Measurements from ENCODE around the gene ENKD1. TPM values are rescaled to one million over a fixed set of nuclear protein-coding genes. Genes with fewer than 3 reads are reported as not detected.

The ENKD1 gene
- total RNA-seq, 1 donor from 2014 or later: 24.0 TPM

GRCh38 chr16:67685388-67686112 is 19.0 kb upstream of the ENKD1 start:
- Histone ChIP-seq H3K4me3 (ENCODE audit: low read depth, low read length) (no peak overlapping the region), H3K36me3 (ENCODE audit: control insufficient read depth, insufficient read depth, low read length) (peaks cover 4% of the 10 kb centered on the region), H3K27me3 (ENCODE audit: control insufficient read depth, insufficient read depth, low read length) (no peaks in the 10 kb centered on the region)
- no peak for TF ChIP-seq CTCF (IDR thresholded peaks at IDR 0.05; ENCODE audit: insufficient read depth, low read length, poor library complexity, severe bottlenecking)
- DNase-seq (ENCODE audit: low read depth): no peak

GRCh38 chr16:67683767-67684166 is 17.2 kb upstream of the ENKD1 start:
- TF ChIP-seq CTCF (IDR thresholded peaks at IDR 0.05; ENCODE audit: insufficient read depth, low read length, poor library complexity, severe bottlenecking): no peak
- no peak for DNase-seq (ENCODE audit: low read depth)
- no peak overlapping the region for H3K4me3 ChIP-seq (ENCODE audit: low read depth, low read length)
- H3K27me3 ChIP-seq (ENCODE audit: control insufficient read depth, insufficient read depth, low read length): no peaks in the 10 kb centered on the region
- H3K36me3 ChIP-seq (ENCODE audit: control insufficient read depth, insufficient read depth, low read length): peaks cover 4% of the 10 kb centered on the region

- Histone ChIP-seq H3K4me3 (ENCODE audit: low read depth, low read length) (no peak overlapping the region), H3K36me3 (ENCODE audit: control insufficient read depth, insufficient read depth, low read length) (peaks cover under 1% of the 10 kb centered on the region), H3K27me3 (ENCODE audit: control insufficient read depth, insufficient read depth, low read length) (no peaks in the 10 kb centered on the region)
- no peak for DNase-seq (ENCODE audit: low read depth)
- no peak for TF ChIP-seq CTCF (IDR thresholded peaks at IDR 0.05; ENCODE audit: insufficient read depth, low read length, poor library complexity, severe bottlenecking)
These were observed 13.7 kb upstream of the ENKD1 start for GRCh38 chr16:67679935-67680897.

GRCh38 chr16:67678354-67679023 is 11.9 kb upstream of the ENKD1 start:
- Histone ChIP-seq H3K36me3 (ENCODE audit: control insufficient read depth, insufficient read depth, low read length) (peaks cover 2% of the 10 kb centered on the region), H3K27me3 (ENCODE audit: control insufficient read depth, insufficient read depth, low read length) (no peaks in the 10 kb centered on the region), H3K4me3 (ENCODE audit: low read depth, low read length) (no peak overlapping the region)
- no peak for DNase-seq (ENCODE audit: low read depth)
- no peak for TF ChIP-seq CTCF (IDR thresholded peaks at IDR 0.05; ENCODE audit: insufficient read depth, low read length, poor library complexity, severe bottlenecking)

- TF ChIP-seq CTCF (IDR thresholded peaks at IDR 0.05; ENCODE audit: insufficient read depth, low read length, poor library complexity, severe bottlenecking): no peak
- no peak overlapping the region for H3K4me3 ChIP-seq (ENCODE audit: low read depth, low read length)
- DNase-seq (ENCODE audit: low read depth): no peak
- peaks cover 2% of the 10 kb centered on the region for H3K36me3 ChIP-seq (ENCODE audit: control insufficient read depth, insufficient read depth, low read length)
- no peaks in the 10 kb centered on the region for H3K27me3 ChIP-seq (ENCODE audit: control insufficient read depth, insufficient read depth, low read length)
These were observed 11.2 kb upstream of the ENKD1 start for GRCh38 chr16:67677712-67678111.

Measured in kidney epithelial cell (primary cell).